Lung microvascular endothelial cell (primary cell): ENCODE data around the gene PDLIM1. TPM values are rescaled to one million over a fixed set of nuclear protein-coding genes. Genes with fewer than 3 reads are reported as not detected.

Experiments used
- DNase-seq, 2 donors: peaks; one replicate each; pipeline versions ENCODE4 v3.0.0 to v3.0.0-alpha.2; 2010; ENCODE audit warnings: low read depth in 2 of 2
- total RNA-seq: library from RNA; depleted of rRNA; stranded (reverse); fragments of >200 nt; gene quantifications from 2 replicates; pipeline ENCODE4 v1.2.1, GENCODE V29; 2014

PDLIM1 gene
- total RNA-seq, 1 donor from 2014 or later: 93.7 TPM

GRCh38 chr10:95265572-95265971 is 25.2 kb downstream of the PDLIM1 start:
- no peak for DNase-seq

- DNase-seq: no peak
Measured at GRCh38 chr10:95264227-95265051, 26.4 kb downstream of the PDLIM1 start.

GRCh38 chr10:95263864-95264226 is 27.0 kb downstream of the PDLIM1 start:
- DNase-seq: no peak

DNA sequence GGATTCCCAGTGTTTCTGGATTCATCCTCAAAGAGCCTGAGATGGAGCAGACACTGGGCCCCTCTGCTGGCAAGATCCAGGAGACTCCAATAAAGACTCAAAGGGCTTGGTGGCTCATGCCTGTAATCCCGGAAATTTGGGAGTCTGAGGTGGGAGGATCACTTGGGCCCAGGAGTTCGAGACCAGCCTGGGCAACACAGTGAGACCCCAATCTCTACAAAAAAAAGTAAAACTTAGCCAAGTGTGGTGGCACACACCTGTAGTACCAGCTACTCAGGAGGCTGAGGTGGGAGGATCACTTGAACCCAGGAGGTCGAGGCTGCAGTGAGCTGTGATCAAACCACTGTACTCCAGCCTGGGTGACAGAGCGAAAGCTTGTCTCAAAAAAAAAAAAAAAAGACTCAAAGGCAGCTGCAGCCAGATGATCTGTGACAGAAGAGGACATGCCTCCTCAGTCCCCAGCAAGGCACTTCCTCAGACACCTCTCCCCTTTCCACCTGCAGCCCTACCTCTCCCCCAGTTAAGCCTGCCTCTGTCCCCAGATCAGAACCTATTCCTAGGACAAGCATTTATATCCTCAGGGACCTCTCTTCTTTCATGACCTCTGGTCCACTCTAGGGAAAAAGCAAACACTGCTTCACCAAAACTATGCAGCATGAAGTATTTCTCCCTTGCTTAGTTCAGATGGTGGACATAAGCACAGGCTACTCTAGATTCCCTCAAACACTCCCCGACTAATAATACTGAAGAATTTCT is 27.9 kb downstream of the PDLIM1 start:
- DNase-seq: no peak

DNA sequence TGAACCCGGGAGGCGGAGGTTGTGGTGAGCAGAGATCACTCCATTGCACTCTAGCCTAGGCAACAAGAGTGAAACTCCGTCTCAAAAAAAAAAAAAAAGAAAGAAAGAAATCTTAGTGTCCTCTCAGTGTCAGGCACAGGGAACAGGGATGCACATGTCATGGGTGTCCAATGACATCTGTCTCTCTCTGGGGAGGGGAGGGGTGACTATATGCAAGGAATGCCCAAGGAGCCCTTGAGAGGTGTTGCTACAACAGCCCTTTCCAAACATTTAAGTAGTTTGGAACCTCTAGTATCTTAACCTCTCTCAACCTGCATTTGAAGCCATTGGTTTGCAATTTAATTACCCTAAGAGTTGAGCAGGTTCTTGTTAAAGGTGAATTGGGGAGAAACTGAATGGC is 28.9 kb downstream of the PDLIM1 start:
- no peak for DNase-seq

DNA sequence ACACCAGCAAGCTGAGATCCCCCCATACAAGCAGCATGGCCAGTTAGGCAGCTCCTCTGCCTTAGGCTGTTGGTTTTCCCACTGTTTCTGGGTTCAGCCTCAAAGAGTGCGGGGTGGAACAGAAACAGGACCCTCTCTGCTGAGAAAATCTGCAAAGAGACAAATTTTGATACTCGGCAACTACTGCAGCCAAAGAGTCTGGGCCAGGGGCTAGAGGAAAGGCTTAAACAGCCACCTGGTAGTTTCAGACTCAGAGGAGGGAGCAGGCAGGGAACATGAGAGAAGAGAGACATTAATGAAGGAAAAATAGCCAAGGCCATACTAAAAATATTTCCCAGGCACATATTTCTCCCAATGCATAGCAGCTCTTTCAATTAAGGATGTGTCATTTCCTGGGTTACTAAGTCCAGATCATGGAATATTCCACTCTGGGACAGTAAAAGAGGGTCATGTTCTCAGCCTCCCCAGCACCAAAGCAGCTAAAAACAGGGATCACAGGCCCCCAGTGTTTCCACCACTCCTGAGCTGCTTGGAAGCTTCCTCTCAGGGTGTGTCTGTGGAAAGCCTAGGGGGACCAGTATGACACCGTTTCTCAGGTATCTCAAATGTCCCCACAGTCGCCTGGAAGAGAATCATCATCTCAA is 29.8 kb downstream of the PDLIM1 start:
- DNase-seq: peak in 1 of 2 donors; percentile 40

GRCh38 chr10:95260397-95260881 is 30.4 kb downstream of the PDLIM1 start:
- peak in 1 of 2 donors; percentile 87 for DNase-seq

- DNase-seq: no peak
Measured at GRCh38 chr10:95257849-95258248, 33.0 kb downstream of the PDLIM1 start.

DNA sequence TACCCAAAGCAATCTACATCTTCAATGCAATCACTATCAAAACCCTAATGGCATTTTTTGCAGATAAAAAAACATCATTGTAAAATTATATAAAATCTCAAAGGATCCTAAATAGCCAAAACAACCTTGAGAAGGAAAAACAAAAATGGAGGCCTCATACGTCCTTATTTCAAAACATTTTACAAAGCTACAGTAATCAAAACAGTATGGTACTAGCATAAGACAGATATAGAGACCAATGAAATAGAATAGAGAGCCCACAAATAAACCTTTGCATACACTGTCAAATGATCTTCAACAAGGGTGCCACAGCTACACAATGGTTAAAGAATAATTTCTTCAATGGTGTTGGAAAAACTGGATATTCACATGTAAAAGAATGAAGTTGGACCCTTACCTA is 34.5 kb downstream of the PDLIM1 start:
- no peak for DNase-seq

GRCh38 chr10:95254629-95255028 is 36.2 kb downstream of the PDLIM1 start:
- DNase-seq: peak in 1 of 2 donors; percentile 59

- DNase-seq: no peak
Measured at GRCh38 chr10:95253686-95254085, 37.1 kb downstream of the PDLIM1 start.

DNA sequence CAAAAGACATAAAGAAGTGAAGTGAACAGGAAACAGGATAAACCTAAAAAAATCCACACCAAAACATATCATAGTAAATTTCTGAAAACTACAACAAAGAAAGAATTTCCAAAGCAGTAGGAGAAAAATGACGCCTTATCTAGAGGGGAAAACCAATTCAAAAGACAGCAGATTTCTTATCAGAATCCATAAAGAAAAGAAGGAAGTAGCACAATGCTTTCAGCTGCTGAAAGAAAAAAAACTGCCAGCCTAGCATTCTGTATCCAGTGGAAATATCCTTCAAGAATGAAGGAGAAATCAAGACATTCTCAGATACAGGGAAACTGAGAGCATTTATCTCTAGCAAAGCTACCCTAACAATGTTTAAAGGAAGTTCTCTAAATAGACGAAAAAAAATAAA is 37.8 kb downstream of the PDLIM1 start:
- no peak for DNase-seq

DNA sequence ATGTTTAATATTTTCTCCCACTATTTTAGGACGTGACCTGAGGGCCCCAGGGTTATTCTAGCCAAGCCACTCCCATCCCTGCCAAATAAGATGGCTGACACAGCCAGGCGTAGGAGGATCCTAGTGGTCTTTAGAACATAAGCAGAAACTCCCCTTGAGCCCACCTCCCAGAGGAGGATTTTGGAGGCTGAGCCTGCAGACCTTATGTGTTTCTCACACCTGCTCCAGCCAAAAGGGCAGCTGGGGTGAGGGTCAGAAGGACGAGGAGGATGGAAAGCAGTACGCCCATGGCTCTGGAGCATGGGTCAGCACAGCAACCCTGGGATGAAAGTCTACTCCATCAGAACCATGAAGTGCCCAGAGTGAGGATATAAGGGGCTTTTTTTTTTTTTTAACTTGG is 39.9 kb downstream of the PDLIM1 start:
- no peak for DNase-seq

GRCh38 chr10:95249467-95249866 is 41.3 kb downstream of the PDLIM1 start:
- no peak for DNase-seq

DNA sequence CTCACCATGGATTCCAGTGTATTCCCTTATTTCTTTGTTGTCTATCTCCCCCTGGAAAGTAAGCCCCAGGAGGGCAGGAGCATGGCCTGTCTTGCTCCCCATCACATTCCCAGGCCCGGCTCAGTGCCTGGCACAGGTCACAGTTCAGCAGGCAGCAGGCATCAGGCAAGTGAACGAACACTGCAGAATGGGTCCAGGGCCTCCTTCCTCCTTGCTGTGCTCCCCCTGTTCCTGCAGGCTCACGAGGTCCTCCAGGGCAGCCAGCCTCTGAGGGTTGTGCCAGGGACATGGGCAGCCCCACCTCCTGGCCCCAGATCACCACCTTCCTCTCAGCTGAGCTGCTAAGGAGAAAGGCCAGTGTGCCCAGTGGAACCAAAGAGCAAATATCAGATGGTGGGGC is 41.8 kb downstream of the PDLIM1 start:
- DNase-seq: no peak

GRCh38 chr10:95247881-95248583 is 42.8 kb downstream of the PDLIM1 start:
- DNase-seq: no peak

DNA sequence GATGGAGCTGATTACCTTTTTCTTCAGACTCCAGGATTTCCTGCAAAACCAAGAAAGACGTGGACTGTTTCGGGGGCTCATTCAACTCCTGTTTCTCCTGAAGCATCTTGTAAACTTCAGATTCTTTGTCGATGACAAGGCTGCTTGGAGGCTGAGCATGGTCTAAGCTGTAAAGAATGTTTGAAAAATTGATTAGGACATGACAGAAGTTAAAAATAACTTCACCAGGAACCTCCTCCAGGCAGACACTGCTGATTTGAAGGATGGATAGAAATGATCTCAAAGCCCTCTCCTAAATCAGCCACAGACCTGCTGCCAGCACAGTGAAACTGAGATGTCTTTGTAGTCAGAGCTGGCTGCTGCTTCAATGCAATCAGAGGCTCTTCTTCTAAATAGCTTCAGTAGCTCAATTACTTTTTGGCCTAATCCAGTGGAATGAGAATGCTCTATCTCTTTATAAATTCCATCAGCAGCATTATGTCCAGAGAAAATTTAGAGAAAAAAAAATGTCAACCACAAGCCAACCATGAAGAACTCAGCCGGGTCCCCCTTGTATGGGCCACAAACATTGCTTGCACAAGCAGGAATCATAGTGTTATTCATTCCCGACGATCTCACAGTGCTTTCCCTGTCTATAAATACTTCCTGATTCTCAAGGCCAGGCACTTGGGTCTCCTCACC is 43.5 kb downstream of the PDLIM1 start:
- DNase-seq: peak in 1 of 2 donors; percentile 73

GRCh38 chr10:95246582-95247051 is 44.2 kb downstream of the PDLIM1 start:
- peak; percentile 87 for DNase-seq

GRCh38 chr10:95245425-95246055 is 45.3 kb downstream of the PDLIM1 start:
- DNase-seq: no peak

DNA sequence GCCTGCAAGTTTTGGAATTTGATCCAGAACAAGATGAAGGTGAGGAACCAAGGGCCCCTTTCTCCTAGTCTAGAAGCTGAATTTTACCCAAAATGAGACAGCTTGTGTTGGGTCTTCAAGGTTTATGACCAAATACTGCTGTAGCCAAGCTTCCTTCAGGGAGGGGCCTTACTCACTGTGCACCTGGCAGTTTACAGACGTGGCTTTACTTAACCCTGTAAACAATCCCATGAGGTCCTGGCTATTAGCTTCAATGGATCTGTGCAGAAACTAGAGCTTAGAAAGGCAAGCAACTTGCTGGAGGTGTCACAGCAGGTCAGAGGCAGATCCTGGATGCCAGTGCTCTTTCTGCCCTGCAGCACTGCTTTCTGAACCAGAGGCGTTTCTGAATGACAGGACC is 46.7 kb downstream of the PDLIM1 start:
- DNase-seq: no peak

DNA sequence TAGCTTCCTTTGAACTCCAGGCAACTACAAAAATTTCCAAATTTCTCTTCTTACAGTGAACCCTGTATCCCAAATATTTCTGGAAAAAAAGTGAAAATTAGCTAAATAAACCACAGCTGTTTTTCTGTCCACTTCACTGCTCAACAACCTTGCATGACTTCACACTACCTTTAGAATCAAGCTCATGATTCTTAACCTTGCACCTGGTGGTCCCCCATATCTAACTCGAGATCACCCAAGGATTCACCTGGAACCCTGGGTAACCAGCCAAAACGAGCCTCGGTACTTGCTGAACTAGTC is 47.5 kb downstream of the PDLIM1 start:
- DNase-seq: no peak
